Prostate gland (tissue), 2 donors: ENCODE results near the gene SGMS2.

ENCODE experiments used
- POLR2A ChIP-seq: fragments of 450-650 bp; IDR thresholded peaks from one replicate; pipeline ENCODE4 v1.6.1; 2016; ENCODE audit warnings: antibody characterized with exemption, mild to moderate bottlenecking
- POLR2AphosphoS5 ChIP-seq: sonication (generic); formaldehyde crosslinking; IDR thresholded peaks from one replicate; pipeline ENCODE4 v1.6.1; 2017; ENCODE audit warnings: antibody characterized with exemption
- TF ChIP-seq, protein P1 (sequence below), 4 experiments: fragments of 200-600 bp in 2 of 4; fragments of 450-650 bp in 2 of 4; sonication (generic) in 2 of 4; IDR thresholded peaks; 1 replicate in 3 of 4; 2 replicates in 1 of 4; pipeline ENCODE4 v1.5.1; 2016 to 2019; ENCODE audit warnings: antibody characterized with exemption in 4 of 4, mild to moderate bottlenecking in 2 of 4, moderate library complexity in 2 of 4

DNA sequence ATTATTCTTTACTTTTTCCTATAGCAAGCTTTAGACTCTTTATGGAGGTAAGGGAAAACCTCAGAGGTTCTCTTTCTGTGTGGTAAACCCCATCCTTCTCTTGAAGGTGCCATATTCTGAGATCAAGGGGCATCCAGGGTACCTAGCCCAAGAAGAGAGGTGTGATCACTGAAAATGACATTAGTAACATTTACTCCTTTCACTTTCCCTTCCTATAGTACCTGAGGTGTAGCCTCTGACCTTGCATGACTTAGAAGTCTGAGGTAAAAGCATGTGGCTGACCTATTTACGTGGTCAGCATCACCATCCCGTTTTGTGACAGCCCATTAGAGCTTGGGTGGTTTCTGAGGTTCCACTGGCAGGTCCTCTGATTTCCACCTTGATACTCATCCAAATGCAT is 25.7 kb downstream of the SGMS2 start:
- TF ChIP-seq, protein P1, sequence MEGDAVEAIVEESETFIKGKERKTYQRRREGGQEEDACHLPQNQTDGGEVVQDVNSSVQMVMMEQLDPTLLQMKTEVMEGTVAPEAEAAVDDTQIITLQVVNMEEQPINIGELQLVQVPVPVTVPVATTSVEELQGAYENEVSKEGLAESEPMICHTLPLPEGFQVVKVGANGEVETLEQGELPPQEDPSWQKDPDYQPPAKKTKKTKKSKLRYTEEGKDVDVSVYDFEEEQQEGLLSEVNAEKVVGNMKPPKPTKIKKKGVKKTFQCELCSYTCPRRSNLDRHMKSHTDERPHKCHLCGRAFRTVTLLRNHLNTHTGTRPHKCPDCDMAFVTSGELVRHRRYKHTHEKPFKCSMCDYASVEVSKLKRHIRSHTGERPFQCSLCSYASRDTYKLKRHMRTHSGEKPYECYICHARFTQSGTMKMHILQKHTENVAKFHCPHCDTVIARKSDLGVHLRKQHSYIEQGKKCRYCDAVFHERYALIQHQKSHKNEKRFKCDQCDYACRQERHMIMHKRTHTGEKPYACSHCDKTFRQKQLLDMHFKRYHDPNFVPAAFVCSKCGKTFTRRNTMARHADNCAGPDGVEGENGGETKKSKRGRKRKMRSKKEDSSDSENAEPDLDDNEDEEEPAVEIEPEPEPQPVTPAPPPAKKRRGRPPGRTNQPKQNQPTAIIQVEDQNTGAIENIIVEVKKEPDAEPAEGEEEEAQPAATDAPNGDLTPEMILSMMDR (IDR thresholded peaks at IDR 0.05): no peak
- no peak for TF ChIP-seq POLR2A
- no peak for TF ChIP-seq POLR2AphosphoS5
